ENCODE measurements around the gene PITPNC1. TPM values are rescaled to one million over a fixed set of nuclear protein-coding genes. Genes with fewer than 3 reads are reported as not detected.

Gene PITPNC1
- polyA plus RNA-seq, 1 donor from 2014 or later: 18.8 TPM

DNA sequence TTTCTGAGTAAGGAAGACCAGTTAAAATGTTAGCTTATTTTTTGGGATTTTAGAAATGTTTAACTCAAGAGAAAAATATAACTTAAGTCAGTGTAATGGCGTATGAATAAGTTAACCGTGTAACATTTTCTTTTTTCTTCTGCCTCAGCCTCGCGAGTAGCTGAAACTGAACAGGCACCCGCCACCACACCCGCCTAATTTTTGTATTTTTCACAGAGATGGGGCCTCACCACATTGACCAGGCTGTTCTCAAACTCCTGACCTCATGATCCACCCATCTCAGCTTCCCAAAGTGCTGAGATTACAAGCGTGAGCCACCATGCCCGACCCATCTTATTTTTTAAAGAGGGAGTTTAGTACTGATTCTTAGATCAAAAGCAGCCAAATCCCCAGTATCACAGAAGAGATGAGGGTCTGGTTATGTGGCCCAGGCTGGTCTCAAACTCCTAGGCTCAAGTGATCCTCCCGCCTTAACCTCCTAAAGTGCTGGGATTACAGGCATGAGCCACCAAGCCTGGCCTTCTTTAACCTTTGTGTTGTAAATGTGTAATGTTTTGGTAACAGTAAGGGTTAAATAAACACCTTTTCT, 16.8 kb downstream of the PITPNC1 start (continued):
- TF ChIP-seq TAF1 (IDR thresholded peaks at IDR 0.05; ENCODE audit: low read depth): no peak

DNA sequence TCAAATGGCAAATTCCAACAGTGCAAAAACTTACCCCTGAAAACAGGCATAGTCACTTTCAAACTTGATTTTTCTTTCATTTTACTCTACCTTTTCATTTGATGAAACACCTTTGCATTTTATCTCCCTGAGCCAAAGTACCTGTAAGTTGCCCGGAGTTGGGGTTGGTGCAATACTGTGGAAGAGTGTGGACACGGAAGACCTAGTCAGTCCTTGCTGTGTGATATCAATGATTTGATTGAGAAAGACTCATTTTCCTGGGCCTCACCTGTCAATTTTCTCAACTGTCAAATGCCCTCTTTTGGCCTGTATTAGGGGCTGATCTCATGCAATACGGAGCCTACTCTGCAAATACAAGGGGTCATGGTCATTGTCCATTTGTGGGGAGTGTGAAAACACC, 22.6 kb downstream of the PITPNC1 start:
- Histone ChIP-seq H2AFZ (ENCODE audit: low read depth, low read length) (no peak overlapping the region), H3K4me3 (ENCODE audit: low read length) (no peak overlapping the region), H3K79me2 (replicated peaks; ENCODE audit: insufficient read depth, low read length) (peaks cover 3% of the 10 kb centered on the region), H4K20me1 (ENCODE audit: insufficient read depth) (no peaks in the 10 kb centered on the region), H3K36me3 (ENCODE audit: insufficient read depth, low read length) (no peaks in the 10 kb centered on the region), H3K9me2 (ENCODE audit: insufficient read depth, low read length) (no peaks in the 10 kb centered on the region), H3K27me3 (ENCODE audit: insufficient read depth, low read depth, low read length) (no peaks in the 10 kb centered on the region), H3K27ac (ENCODE audit: low read length) (no peak overlapping the region), H3F3A (ENCODE audit: insufficient read depth, low read length, poor library complexity, severe bottlenecking) (no peaks in the 10 kb centered on the region), H3K9ac (ENCODE audit: low read length) (no peak overlapping the region), H3K4me2 (ENCODE audit: low read length) (no peak overlapping the region), H3K9me3 (ENCODE audit: low read length) (no peaks in the 10 kb centered on the region)
- no peak for TF ChIP-seq MXI1 (conservative IDR thresholded peaks at IDR 0.05; ENCODE audit: poor library complexity, severe bottlenecking)

DNA sequence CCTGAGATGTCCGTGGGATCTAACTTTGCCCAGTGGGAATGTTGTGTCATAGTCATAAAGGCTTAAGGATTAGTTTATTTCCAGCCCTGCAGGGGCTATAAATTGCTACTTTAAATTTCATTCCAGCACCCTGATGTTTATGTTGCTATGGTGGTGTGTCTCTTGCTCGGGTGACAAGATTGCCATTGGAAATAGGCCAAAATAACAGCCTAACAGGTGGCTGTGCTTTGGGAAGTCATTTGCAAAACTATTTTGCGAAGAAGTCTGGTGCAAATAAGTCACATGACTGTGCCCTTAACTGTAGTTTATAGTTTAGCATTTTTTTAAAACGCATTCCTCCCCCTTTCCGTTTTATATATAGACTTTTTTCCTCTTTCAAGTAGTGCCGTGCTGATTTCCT, 23.1 kb downstream of the PITPNC1 start:
- H3K9me3 ChIP-seq (ENCODE audit: low read length): no peaks in the 10 kb centered on the region
- H3F3A ChIP-seq (ENCODE audit: insufficient read depth, low read length, poor library complexity, severe bottlenecking): no peaks in the 10 kb centered on the region
- TF ChIP-seq EP300 (conservative IDR thresholded peaks at IDR 0.05; ENCODE audit: poor library complexity, severe bottlenecking) (no peak), MXI1 (conservative IDR thresholded peaks at IDR 0.05; ENCODE audit: poor library complexity, severe bottlenecking) (no peak), TAF1 (IDR thresholded peaks at IDR 0.05; ENCODE audit: low read depth) (no peak), SMC3 (conservative IDR thresholded peaks at IDR 0.05; ENCODE audit: poor library complexity) (no peak)
- TF ChIP-seq, protein P1, sequence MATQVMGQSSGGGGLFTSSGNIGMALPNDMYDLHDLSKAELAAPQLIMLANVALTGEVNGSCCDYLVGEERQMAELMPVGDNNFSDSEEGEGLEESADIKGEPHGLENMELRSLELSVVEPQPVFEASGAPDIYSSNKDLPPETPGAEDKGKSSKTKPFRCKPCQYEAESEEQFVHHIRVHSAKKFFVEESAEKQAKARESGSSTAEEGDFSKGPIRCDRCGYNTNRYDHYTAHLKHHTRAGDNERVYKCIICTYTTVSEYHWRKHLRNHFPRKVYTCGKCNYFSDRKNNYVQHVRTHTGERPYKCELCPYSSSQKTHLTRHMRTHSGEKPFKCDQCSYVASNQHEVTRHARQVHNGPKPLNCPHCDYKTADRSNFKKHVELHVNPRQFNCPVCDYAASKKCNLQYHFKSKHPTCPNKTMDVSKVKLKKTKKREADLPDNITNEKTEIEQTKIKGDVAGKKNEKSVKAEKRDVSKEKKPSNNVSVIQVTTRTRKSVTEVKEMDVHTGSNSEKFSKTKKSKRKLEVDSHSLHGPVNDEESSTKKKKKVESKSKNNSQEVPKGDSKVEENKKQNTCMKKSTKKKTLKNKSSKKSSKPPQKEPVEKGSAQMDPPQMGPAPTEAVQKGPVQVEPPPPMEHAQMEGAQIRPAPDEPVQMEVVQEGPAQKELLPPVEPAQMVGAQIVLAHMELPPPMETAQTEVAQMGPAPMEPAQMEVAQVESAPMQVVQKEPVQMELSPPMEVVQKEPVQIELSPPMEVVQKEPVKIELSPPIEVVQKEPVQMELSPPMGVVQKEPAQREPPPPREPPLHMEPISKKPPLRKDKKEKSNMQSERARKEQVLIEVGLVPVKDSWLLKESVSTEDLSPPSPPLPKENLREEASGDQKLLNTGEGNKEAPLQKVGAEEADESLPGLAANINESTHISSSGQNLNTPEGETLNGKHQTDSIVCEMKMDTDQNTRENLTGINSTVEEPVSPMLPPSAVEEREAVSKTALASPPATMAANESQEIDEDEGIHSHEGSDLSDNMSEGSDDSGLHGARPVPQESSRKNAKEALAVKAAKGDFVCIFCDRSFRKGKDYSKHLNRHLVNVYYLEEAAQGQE (IDR thresholded peaks at IDR 0.05; ENCODE audit: borderline replicate concordance): no peak
- no peaks in the 10 kb centered on the region for H3K27me3 ChIP-seq (ENCODE audit: insufficient read depth, low read depth, low read length)
- no peak overlapping the region for H3K4me3 ChIP-seq (ENCODE audit: low read length)
- H3K27ac ChIP-seq (ENCODE audit: low read length): no peak overlapping the region
- peaks cover 3% of the 10 kb centered on the region for H3K79me2 ChIP-seq (replicated peaks; ENCODE audit: insufficient read depth, low read length)
- H4K20me1 ChIP-seq (ENCODE audit: insufficient read depth): no peaks in the 10 kb centered on the region
- H3K9me2 ChIP-seq (ENCODE audit: insufficient read depth, low read length): no peaks in the 10 kb centered on the region
- no peaks in the 10 kb centered on the region for H3K36me3 ChIP-seq (ENCODE audit: insufficient read depth, low read length)
- no peak overlapping the region for H2AFZ ChIP-seq (ENCODE audit: low read depth, low read length)
- H3K9ac ChIP-seq (ENCODE audit: low read length): no peak overlapping the region
- H3K4me2 ChIP-seq (ENCODE audit: low read length): no peak overlapping the region

DNA sequence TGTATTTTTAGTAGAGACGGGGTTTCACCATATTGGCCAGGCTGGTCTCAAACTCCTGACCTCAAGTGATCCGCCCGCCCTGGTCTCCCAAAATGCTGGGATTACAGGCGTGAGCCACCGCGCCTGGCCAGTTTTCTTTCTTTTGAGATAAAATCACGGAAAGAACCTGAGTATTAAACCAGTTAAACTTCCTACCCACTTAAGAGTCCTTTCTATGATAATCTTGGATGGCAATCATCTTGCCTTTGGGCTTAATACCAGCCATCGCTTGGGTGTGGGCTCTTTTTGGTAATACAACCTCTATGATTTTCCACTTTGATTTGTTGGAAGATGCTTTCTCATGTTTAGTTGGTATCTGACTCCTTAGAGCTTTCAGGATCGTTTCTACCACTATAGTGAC, 24.0 kb downstream of the PITPNC1 start:
- Histone ChIP-seq H2AFZ (ENCODE audit: low read depth, low read length) (no peak overlapping the region), H3F3A (ENCODE audit: insufficient read depth, low read length, poor library complexity, severe bottlenecking) (no peaks in the 10 kb centered on the region), H3K27ac (ENCODE audit: low read length) (no peak overlapping the region), H3K4me2 (ENCODE audit: low read length) (no peak overlapping the region), H3K36me3 (ENCODE audit: insufficient read depth, low read length) (no peaks in the 10 kb centered on the region), H3K79me2 (replicated peaks; ENCODE audit: insufficient read depth, low read length) (peaks cover 3% of the 10 kb centered on the region), H3K9ac (ENCODE audit: low read length) (no peak overlapping the region), H3K9me2 (ENCODE audit: insufficient read depth, low read length) (no peaks in the 10 kb centered on the region), H3K4me3 (ENCODE audit: low read length) (no peak overlapping the region), H3K9me3 (ENCODE audit: low read length) (no peaks in the 10 kb centered on the region), H4K20me1 (ENCODE audit: insufficient read depth) (no peaks in the 10 kb centered on the region), H3K27me3 (ENCODE audit: insufficient read depth, low read depth, low read length) (no peaks in the 10 kb centered on the region)
- TF ChIP-seq POLR2AphosphoS5 (IDR thresholded peaks at IDR 0.05) (no peak), EP300 (conservative IDR thresholded peaks at IDR 0.05; ENCODE audit: poor library complexity, severe bottlenecking) (no peak), MXI1 (conservative IDR thresholded peaks at IDR 0.05; ENCODE audit: poor library complexity, severe bottlenecking) (no peak), RAD21 (conservative IDR thresholded peaks at IDR 0.05) (no peak), TAF1 (IDR thresholded peaks at IDR 0.05; ENCODE audit: low read depth) (no peak), SMC3 (conservative IDR thresholded peaks at IDR 0.05; ENCODE audit: poor library complexity) (no peak), EZH2 (IDR thresholded peaks at IDR 0.05; ENCODE audit: borderline replicate concordance, insufficient read depth, low read length, poor library complexity, severe bottlenecking) (no peak)
- TF ChIP-seq, protein P1 (IDR thresholded peaks at IDR 0.05; ENCODE audit: borderline replicate concordance): no peak
- TF ChIP-seq, protein P2, sequence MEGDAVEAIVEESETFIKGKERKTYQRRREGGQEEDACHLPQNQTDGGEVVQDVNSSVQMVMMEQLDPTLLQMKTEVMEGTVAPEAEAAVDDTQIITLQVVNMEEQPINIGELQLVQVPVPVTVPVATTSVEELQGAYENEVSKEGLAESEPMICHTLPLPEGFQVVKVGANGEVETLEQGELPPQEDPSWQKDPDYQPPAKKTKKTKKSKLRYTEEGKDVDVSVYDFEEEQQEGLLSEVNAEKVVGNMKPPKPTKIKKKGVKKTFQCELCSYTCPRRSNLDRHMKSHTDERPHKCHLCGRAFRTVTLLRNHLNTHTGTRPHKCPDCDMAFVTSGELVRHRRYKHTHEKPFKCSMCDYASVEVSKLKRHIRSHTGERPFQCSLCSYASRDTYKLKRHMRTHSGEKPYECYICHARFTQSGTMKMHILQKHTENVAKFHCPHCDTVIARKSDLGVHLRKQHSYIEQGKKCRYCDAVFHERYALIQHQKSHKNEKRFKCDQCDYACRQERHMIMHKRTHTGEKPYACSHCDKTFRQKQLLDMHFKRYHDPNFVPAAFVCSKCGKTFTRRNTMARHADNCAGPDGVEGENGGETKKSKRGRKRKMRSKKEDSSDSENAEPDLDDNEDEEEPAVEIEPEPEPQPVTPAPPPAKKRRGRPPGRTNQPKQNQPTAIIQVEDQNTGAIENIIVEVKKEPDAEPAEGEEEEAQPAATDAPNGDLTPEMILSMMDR (IDR thresholded peaks at IDR 0.05; ENCODE audit: poor library complexity, severe bottlenecking): no peak

All from neural cell (in vitro differentiated cells).